Stimulated activated memory B cell treated with anti-CD40 and anti-IgM and Interleukin-4, amounts not matched to agents 10 μg/mL and 1 μg/mL and 100 μg/mL, for 72 hours (primary cell): ENCODE results near the gene PLCG1.

Source experiments
- ATAC-seq: fragments of 150-1000 bp; cut with Tn5 transposase; 2 replicates; pipeline ENCODE4 v1.10.0; 2021
- H3K27ac Mint-ChIP-seq: one replicate; pipeline ENCODE4 v1.8.0; 2022; ENCODE audit warnings: mild to moderate bottlenecking, mixed read lengths
- H3K27me3 Mint-ChIP-seq: one replicate; pipeline ENCODE4 v1.8.0; 2022; ENCODE audit warnings: mixed read lengths
- H3K36me3 Mint-ChIP-seq: one replicate; pipeline ENCODE4 v1.8.0; 2022; ENCODE audit warnings: mixed read lengths
- H3K4me1 Mint-ChIP-seq: one replicate; pipeline ENCODE4 v1.8.0; 2022; ENCODE audit warnings: mixed read lengths
- H3K4me3 Mint-ChIP-seq: one replicate; pipeline ENCODE4 v1.8.0; 2022; ENCODE audit warnings: mild to moderate bottlenecking, moderate library complexity, mixed read lengths
- H3K9me3 Mint-ChIP-seq: one replicate; pipeline ENCODE4 v1.8.0; 2022; ENCODE audit warnings: mixed read lengths

PLCG1 gene

GRCh38 chr20:41191562-41192500 lies 54.5 kb downstream of the PLCG1 start:
- no peak overlapping the region for H3K27ac Mint-ChIP-seq
- H3K27me3 Mint-ChIP-seq, result no peaks in the 10 kb centered on the region
- no peak for ATAC-seq
- no peaks in the 10 kb centered on the region for H3K4me1 Mint-ChIP-seq
- peaks cover 60% of the 10 kb centered on the region for H3K36me3 Mint-ChIP-seq
- peaks cover 27% of the 10 kb centered on the region for H3K9me3 Mint-ChIP-seq
- no peak overlapping the region for H3K4me3 Mint-ChIP-seq

- Mint-ChIP-seq H3K9me3 (peaks cover 27% of the 10 kb centered on the region), H3K27ac (no peak overlapping the region), H3K36me3 (peaks cover 60% of the 10 kb centered on the region), H3K4me3 (no peak overlapping the region), H3K27me3 (no peaks in the 10 kb centered on the region), H3K4me1 (no peaks in the 10 kb centered on the region)
- no peak for ATAC-seq
Observed at GRCh38 chr20:41192575-41192974, 55.2 kb downstream of the PLCG1 start.

GRCh38 chr20:41196653-41197225 lies 59.4 kb downstream of the PLCG1 start:
- peaks cover 50% of the 10 kb centered on the region for H3K36me3 Mint-ChIP-seq

GRCh38 chr20:41198443-41198842 lies 61.1 kb downstream of the PLCG1 start:
- no peak for ATAC-seq
- Mint-ChIP-seq H3K27me3 (no peaks in the 10 kb centered on the region), H3K27ac (no peak overlapping the region), H3K4me3 (no peak overlapping the region), H3K36me3 (peaks cover 52% of the 10 kb centered on the region), H3K9me3 (peaks cover 6% of the 10 kb centered on the region), H3K4me1 (no peaks in the 10 kb centered on the region)

More at GRCh38 chr20:41196653-41197225, 59.4 kb downstream of the PLCG1 start:
- H3K4me3 Mint-ChIP-seq, result no peak overlapping the region
- H3K27me3 Mint-ChIP-seq, result no peaks in the 10 kb centered on the region
- H3K9me3 Mint-ChIP-seq, result peaks cover 12% of the 10 kb centered on the region
- no peak overlapping the region for H3K27ac Mint-ChIP-seq
- no peak for ATAC-seq
- no peaks in the 10 kb centered on the region for H3K4me1 Mint-ChIP-seq

GRCh38 chr20:41200446-41201202 lies 63.3 kb downstream of the PLCG1 start:
- Mint-ChIP-seq H3K27me3 (no peaks in the 10 kb centered on the region), H3K4me1 (no peaks in the 10 kb centered on the region), H3K9me3 (peaks cover 6% of the 10 kb centered on the region), H3K4me3 (no peak overlapping the region), H3K27ac (no peak overlapping the region), H3K36me3 (peaks cover 47% of the 10 kb centered on the region)
- no peak for ATAC-seq

GRCh38 chr20:41201760-41202159 lies 64.4 kb downstream of the PLCG1 start:
- Mint-ChIP-seq H3K36me3 (peaks cover 53% of the 10 kb centered on the region), H3K4me3 (no peak overlapping the region), H3K27me3 (no peaks in the 10 kb centered on the region), H3K4me1 (no peaks in the 10 kb centered on the region), H3K27ac (no peak overlapping the region), H3K9me3 (peaks cover 6% of the 10 kb centered on the region)
- no peak for ATAC-seq

GRCh38 chr20:41202426-41202825 lies 65.1 kb downstream of the PLCG1 start:
- no peaks in the 10 kb centered on the region for H3K27me3 Mint-ChIP-seq
- ATAC-seq, result no peak
- H3K27ac Mint-ChIP-seq, result no peak overlapping the region
- no peak overlapping the region for H3K4me3 Mint-ChIP-seq
- H3K36me3 Mint-ChIP-seq, result peaks cover 53% of the 10 kb centered on the region
- peaks cover 6% of the 10 kb centered on the region for H3K9me3 Mint-ChIP-seq
- H3K4me1 Mint-ChIP-seq, result no peaks in the 10 kb centered on the region

GRCh38 chr20:41203660-41204059 lies 66.3 kb downstream of the PLCG1 start:
- ATAC-seq, result no peak
- no peak overlapping the region for H3K4me3 Mint-ChIP-seq
- no peaks in the 10 kb centered on the region for H3K27me3 Mint-ChIP-seq
- no peaks in the 10 kb centered on the region for H3K4me1 Mint-ChIP-seq
- peaks cover 6% of the 10 kb centered on the region for H3K9me3 Mint-ChIP-seq
- H3K36me3 Mint-ChIP-seq, result peaks cover 52% of the 10 kb centered on the region
- no peak overlapping the region for H3K27ac Mint-ChIP-seq

- no peaks in the 10 kb centered on the region for H3K9me3 Mint-ChIP-seq
- H3K4me3 Mint-ChIP-seq, result no peak overlapping the region
- no peaks in the 10 kb centered on the region for H3K4me1 Mint-ChIP-seq
- no peaks in the 10 kb centered on the region for H3K27me3 Mint-ChIP-seq
- H3K27ac Mint-ChIP-seq, result no peak overlapping the region
- no peak for ATAC-seq
- peaks cover 44% of the 10 kb centered on the region for H3K36me3 Mint-ChIP-seq
Observed at GRCh38 chr20:41204304-41205265, 67.2 kb downstream of the PLCG1 start.

- Mint-ChIP-seq H3K27me3 (no peaks in the 10 kb centered on the region), H3K4me1 (no peaks in the 10 kb centered on the region), H3K9me3 (no peaks in the 10 kb centered on the region), H3K4me3 (no peak overlapping the region), H3K36me3 (peaks cover 44% of the 10 kb centered on the region), H3K27ac (no peak overlapping the region)
- ATAC-seq, result no peak
Observed at GRCh38 chr20:41205313-41205712, 68.0 kb downstream of the PLCG1 start.

- peaks cover under 1% of the 10 kb centered on the region for H3K36me3 Mint-ChIP-seq
- no peaks in the 10 kb centered on the region for H3K4me1 Mint-ChIP-seq
- no peak for ATAC-seq
- no peaks in the 10 kb centered on the region for H3K27me3 Mint-ChIP-seq
- H3K4me3 Mint-ChIP-seq, result no peak overlapping the region
- H3K27ac Mint-ChIP-seq, result no peak overlapping the region
- no peaks in the 10 kb centered on the region for H3K9me3 Mint-ChIP-seq
Observed at GRCh38 chr20:41213150-41213820, 75.9 kb downstream of the PLCG1 start.

- Mint-ChIP-seq H3K4me1 (no peaks in the 10 kb centered on the region), H3K27me3 (no peaks in the 10 kb centered on the region), H3K4me3 (no peak overlapping the region), H3K27ac (no peak overlapping the region), H3K36me3 (no peaks in the 10 kb centered on the region), H3K9me3 (no peaks in the 10 kb centered on the region)
- no peak for ATAC-seq
Observed at GRCh38 chr20:41214202-41214601, 76.9 kb downstream of the PLCG1 start.

GRCh38 chr20:41214666-41215065 lies 77.3 kb downstream of the PLCG1 start:
- H3K36me3 Mint-ChIP-seq, result no peaks in the 10 kb centered on the region
- no peak for ATAC-seq
- H3K27ac Mint-ChIP-seq, result no peak overlapping the region
- H3K4me3 Mint-ChIP-seq, result no peak overlapping the region
- no peaks in the 10 kb centered on the region for H3K9me3 Mint-ChIP-seq
- no peaks in the 10 kb centered on the region for H3K4me1 Mint-ChIP-seq
- H3K27me3 Mint-ChIP-seq, result no peaks in the 10 kb centered on the region

- Mint-ChIP-seq H3K36me3 (peaks cover 10% of the 10 kb centered on the region), H3K4me3 (no peak overlapping the region), H3K27ac (no peak overlapping the region), H3K27me3 (no peaks in the 10 kb centered on the region), H3K9me3 (no peaks in the 10 kb centered on the region), H3K4me1 (no peaks in the 10 kb centered on the region)
- no peak for ATAC-seq
Observed at GRCh38 chr20:41217422-41217821, 80.1 kb downstream of the PLCG1 start.
